GM06990 (cell line): ENCODE results near the gene INPP5F.

Source experiments
- DNase-seq: peaks from one replicate; pipeline ENCODE4 v3.0.0-alpha.2; 2011; ENCODE audit not compliant: insufficient read length; ENCODE audit errors: extremely low read depth
- H3K27me3 ChIP-seq: replicated peaks from 2 replicates; pipeline ENCODE4 v1.6.0; 2011; ENCODE audit warnings: low read length; ENCODE audit not compliant: control insufficient read depth, insufficient read depth
- H3K36me3 ChIP-seq: 2 replicates; pipeline ENCODE4 v1.5.1; 2011; ENCODE audit warnings: low read length; ENCODE audit not compliant: control insufficient read depth, insufficient read depth
- H3K4me3 ChIP-seq: replicated peaks from 2 replicates; pipeline ENCODE4 v1.5.1; 2011; ENCODE audit warnings: low read depth, mild to moderate bottlenecking, control low read depth, low read length
- CTCF ChIP-seq: IDR thresholded peaks from 2 replicates; pipeline ENCODE4 v1.5.1; 2011; ENCODE audit warnings: low read length, control low read depth, mild to moderate bottlenecking, inconsistent platforms; ENCODE audit not compliant: insufficient read depth, poor library complexity, severe bottlenecking

The INPP5F gene, protein sequence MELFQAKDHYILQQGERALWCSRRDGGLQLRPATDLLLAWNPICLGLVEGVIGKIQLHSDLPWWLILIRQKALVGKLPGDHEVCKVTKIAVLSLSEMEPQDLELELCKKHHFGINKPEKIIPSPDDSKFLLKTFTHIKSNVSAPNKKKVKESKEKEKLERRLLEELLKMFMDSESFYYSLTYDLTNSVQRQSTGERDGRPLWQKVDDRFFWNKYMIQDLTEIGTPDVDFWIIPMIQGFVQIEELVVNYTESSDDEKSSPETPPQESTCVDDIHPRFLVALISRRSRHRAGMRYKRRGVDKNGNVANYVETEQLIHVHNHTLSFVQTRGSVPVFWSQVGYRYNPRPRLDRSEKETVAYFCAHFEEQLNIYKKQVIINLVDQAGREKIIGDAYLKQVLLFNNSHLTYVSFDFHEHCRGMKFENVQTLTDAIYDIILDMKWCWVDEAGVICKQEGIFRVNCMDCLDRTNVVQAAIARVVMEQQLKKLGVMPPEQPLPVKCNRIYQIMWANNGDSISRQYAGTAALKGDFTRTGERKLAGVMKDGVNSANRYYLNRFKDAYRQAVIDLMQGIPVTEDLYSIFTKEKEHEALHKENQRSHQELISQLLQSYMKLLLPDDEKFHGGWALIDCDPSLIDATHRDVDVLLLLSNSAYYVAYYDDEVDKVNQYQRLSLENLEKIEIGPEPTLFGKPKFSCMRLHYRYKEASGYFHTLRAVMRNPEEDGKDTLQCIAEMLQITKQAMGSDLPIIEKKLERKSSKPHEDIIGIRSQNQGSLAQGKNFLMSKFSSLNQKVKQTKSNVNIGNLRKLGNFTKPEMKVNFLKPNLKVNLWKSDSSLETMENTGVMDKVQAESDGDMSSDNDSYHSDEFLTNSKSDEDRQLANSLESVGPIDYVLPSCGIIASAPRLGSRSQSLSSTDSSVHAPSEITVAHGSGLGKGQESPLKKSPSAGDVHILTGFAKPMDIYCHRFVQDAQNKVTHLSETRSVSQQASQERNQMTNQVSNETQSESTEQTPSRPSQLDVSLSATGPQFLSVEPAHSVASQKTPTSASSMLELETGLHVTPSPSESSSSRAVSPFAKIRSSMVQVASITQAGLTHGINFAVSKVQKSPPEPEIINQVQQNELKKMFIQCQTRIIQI

GRCh38 chr10:119725828-119726675 lies at the start of gene INPP5F:
Gene INPP5F, plus strand, starts transcription at chr10:119726050. Its CDS starts 213 bp downstream, at chr10:119726263.
- Histone ChIP-seq H3K27me3 (no peaks in the 10 kb centered on the region), H3K4me3 (peak within 1 kb of the TSS; percentile 78)
- TF ChIP-seq CTCF: peak; percentile 20

DNA sequence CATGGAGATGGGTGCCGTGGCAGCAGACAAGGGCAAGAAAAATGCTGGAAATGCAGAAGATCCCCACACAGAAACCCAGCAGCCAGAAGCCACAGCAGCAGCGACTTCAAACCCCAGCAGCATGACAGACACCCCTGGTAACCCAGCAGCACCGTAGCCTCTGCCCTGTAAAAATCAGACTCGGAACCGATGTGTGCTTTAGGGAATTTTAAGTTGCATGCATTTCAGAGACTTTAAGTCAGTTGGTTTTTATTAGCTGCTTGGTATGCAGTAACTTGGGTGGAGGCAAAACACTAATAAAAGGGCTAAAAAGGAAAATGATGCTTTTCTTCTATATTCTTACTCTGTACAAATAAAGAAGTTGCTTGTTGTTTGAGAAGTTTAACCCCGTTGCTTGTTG lies 48.7 kb upstream of the INPP5F start:
- DNase-seq: no peak
- Histone ChIP-seq H3K27me3 (no peaks in the 10 kb centered on the region), H3K4me3 (no peak overlapping the region), H3K36me3 (peaks cover 2% of the 10 kb centered on the region)
- TF ChIP-seq CTCF: no peak

More at GRCh38 chr10:119725828-119726675, at the start of gene INPP5F:
- peak; percentile 96 for DNase-seq
- H3K36me3 ChIP-seq: no peaks in the 10 kb centered on the region

DNA sequence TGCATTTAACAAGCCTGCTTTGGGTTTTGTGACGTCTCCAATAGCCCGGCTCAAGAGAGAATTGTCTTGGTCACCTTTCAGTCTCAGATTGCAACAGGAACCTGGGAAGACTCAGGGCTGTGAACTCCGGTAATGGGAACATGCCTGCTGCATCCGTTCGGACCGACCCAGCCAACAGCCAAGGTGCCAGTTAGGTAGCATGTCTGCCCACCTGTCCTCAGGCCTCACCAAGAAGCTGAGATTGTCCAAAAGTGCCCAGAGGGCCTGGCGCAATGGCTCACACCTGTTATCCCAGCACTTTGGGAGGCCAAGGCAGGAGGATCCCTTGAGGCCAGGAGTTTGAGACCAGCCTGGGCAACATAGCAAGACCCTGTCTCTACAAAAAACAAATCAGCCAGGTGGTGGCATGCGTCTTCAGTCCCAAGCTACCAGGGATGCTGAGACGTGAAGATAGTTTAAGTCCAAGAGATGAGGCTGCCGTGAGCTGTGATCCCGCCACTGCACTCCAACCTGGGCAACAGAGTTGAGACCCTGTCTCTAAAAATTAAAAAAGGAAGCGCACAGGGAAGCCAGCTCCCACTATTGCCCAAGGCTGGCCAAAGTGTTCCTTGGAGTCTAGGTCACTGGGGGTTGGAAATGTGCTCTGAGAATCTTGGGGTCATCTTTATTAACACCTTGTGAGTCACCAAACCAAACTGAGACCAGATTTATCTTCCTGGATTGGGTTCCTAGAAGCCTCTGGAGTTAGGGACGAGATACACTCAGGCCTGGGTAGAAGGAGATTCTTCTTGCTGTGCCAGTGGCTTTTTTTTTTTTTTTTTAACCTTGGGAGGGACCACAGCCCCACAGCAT lies 47.7 kb upstream of the INPP5F start:
- no peak for DNase-seq
- TF ChIP-seq CTCF: no peak

GRCh38 chr10:119679480-119679829 lies 46.4 kb upstream of the INPP5F start:
- Histone ChIP-seq H3K4me3 (no peak overlapping the region), H3K36me3 (no peaks in the 10 kb centered on the region; the same call in 1 of the 2 replicates), H3K27me3 (no peaks in the 10 kb centered on the region)
- no peak for TF ChIP-seq CTCF
- DNase-seq: no peak

More for the DNA sequence above, 47.7 kb upstream of the INPP5F start:
- no peaks in the 10 kb centered on the region for H3K27me3 ChIP-seq
- H3K36me3 ChIP-seq: no peaks in the 10 kb centered on the region; the same call in 1 of the 2 replicates
- no peak overlapping the region for H3K4me3 ChIP-seq
